GM12865 (cell line): ENCODE results near the gene ULBP2.
"Not testable (repeated sequence)": the region's sequence is repeated elsewhere in the genome, so short reads cannot be mapped to it uniquely, and the experiment has no call there.

Experiments used
- DNase-seq: peaks from one replicate; pipeline ENCODE4 v3.0.0; 2010; ENCODE audit warnings: low read depth
- H3K4me3 ChIP-seq: 2 replicates; pipeline ENCODE4 v1.5.1; 2011; ENCODE audit warnings: mild to moderate bottlenecking, low read depth, low read length, control low read depth
- CTCF ChIP-seq: IDR thresholded peaks from 2 replicates; pipeline ENCODE4 v1.5.1; 2011; ENCODE audit warnings: low read length, control low read depth, low read depth, inconsistent platforms; ENCODE audit not compliant: insufficient read depth; ENCODE audit errors: missing control alignments

The ULBP2 gene

DNA sequence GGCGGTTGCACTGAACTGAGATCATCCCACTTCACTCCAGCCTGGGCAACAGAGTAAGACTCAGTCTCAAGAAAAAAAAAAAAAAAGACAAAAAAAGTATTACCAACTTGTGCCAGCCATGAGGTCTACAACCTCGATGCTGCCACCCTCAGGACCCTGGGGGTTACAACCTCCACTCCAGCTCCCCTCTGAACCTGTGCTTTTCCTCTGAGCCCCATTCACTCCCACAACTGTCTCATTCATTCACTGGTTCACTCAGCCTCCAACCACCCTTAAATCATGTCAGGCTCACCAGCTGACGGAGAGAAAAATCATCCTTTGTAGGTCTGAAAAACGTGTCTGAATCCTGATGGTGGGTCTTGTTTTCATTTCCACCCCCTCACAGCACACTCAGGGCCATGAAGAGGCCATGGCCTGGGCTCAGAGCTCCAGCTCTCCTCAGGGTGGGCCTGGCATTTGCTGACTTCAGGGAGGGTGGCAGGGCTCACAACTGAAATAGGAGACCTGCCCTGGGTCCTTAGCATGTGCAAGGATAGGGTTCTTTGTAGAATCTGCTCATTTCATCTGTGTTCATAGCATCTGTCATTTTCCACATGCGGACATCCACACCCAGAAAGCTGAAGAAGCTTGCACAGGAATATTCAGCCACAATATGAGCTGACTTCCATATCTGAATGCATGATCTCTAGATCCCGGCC lies 20.1 kb downstream of the ULBP2 start:
- peak; percentile 17 for TF ChIP-seq CTCF
- peak; percentile 25 for DNase-seq
- no peak overlapping the region for H3K4me3 ChIP-seq

DNA sequence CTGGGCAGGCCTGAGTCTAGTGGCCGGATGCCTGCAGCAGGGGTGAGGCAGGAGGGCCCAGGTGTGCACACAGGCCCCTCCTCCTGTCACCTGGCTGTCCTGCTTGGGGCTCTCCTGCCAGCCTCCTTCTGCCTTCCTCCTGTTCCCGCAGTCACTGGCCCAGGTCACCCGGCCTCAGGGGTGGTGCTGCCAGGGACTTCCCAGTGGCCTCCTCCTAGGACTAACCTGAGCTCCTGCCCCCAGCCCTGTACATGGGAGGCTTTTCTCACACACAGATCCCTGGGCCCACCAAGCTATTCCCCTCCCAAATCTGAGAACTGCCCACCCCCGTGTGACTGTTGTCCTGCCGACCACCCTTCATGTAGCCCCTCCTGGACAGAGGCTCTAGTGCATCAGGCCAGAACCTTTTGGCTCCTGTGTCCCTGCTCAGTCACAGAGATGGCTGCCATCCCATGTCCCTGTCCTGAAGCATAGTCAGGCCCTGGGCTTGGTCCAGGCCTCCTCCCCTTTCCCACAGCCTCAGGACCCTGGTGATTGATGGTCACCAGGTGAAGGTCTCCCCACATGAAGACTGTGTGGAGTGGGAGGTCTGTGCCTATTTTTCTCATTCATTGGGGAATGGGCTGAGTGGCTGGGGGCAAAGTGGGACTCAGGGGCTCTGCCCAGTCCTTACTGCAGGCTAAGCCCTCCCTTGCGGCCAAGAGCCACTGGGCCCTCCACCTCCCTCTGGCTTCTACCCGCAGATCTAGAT lies 20.8 kb downstream of the ULBP2 start:
- H3K4me3 ChIP-seq = no peak overlapping the region
- DNase-seq = no peak
- no peak for TF ChIP-seq CTCF

DNA sequence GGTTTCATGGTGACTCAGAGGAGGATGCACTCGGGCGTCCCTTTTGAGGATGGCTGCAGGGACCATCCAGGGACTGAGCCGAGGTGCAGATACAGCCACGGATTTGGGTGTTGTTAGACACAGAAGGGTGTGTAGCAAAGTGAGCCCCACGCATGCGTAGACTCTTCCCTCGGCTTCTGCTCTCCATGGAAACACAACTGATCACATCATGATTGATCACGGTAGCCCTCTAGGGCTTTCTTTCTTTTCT lies 21.3 kb downstream of the ULBP2 start:
- H3K4me3 ChIP-seq = peak overlapping the region; percentile 28; the same call in 1 of the 2 replicates
- peak; percentile 29 for DNase-seq
- TF ChIP-seq CTCF = no peak

GRCh38 chr6:149963462-149964307 lies 21.9 kb downstream of the ULBP2 start, which contains the start of gene ULBP1:
Gene ULBP1, plus strand, starts transcription at chr6:149963943. Its CDS starts 107 bp downstream, at chr6:149964050.
- H3K4me3 ChIP-seq = peak within 1 kb of the TSS; percentile 28
- peak; percentile 50 for DNase-seq
- no peak for TF ChIP-seq CTCF

DNA sequence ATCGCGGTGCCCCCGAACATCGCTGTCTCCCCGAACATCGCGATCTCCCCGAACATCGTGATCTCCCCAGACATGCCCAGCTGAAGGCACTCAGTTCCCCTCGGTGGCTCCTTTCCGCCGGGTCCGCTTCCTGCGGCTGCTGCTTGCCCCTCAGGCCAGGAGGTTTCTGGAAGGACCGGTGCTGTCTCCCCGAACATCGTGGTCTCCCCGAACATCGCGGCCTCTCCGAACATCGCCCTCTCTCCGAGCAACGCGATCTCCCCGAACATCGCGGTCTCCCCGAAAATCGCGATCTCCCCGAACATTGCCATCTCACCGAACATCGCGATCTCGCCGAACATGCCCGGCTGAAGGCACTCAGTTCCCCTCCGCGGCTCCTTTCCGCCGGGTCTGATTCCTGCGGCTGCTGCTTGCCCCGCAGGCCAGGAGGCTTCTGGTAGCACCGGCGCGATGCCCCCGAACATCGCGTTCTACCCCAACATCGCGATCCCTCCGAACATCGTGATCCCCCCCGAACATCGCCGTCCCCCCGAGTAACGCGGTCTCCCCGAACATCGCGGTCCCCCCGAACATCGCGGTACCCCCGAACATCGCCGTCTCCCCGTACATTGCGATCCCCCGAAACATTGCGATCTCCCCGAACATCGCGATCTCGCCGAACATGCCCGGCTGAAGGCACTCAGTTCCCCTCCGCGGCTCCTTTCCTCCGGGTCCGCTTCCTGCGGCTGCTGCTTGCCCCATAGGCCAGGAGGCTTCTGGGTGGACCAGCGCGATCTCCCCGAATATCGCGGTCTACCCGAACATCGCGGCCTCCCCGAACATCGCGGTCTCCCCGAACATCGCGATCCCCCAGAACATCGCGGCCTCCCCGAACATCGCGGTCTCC lies 22.7 kb downstream of the ULBP2 start:
- no peak for DNase-seq
- no peak for TF ChIP-seq CTCF

DNA sequence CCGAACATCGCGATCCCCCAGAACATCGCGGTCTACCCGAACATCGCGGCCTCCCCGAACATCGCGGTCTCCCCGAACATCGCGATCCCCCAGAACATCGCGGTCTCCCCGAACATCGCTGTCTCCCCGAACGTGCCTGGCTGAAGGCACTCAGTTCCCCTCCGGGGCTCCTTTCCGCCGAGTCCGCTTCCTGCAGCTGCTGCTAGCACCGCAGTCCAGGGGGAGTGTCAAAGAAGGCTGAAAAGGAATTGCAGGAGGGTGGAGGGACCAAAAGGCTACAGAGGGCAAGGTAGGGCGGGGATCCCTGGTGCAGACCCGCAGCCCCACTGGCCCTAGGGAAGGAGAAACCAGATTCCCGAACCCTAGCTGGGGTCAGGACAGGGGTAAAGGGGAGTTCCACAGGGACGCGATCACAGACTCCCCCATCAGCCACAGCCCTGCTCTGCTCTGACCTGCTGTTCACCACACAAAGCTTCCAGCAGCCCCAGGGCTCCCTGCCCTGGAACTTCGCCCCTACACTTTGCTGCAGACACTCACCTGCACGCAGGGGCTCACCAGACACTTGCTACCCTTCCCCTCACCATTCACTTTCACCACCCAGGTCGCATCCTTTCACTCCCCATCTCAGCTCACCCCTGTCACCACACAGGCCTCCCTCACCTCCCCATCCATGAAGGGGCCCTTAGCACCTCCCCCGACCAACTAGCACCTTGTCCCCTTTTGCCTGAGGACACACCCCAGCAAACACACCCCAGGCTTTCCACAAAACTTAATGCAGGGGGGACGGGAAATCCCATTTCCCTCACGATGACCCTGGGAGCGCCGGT lies 23.6 kb downstream of the ULBP2 start:
- no peak for TF ChIP-seq CTCF
- H3K4me3 ChIP-seq = no peak overlapping the region
- DNase-seq = no peak

More for the DNA sequence above, 22.7 kb downstream of the ULBP2 start:
- H3K4me3 ChIP-seq = no peak overlapping the region

DNA sequence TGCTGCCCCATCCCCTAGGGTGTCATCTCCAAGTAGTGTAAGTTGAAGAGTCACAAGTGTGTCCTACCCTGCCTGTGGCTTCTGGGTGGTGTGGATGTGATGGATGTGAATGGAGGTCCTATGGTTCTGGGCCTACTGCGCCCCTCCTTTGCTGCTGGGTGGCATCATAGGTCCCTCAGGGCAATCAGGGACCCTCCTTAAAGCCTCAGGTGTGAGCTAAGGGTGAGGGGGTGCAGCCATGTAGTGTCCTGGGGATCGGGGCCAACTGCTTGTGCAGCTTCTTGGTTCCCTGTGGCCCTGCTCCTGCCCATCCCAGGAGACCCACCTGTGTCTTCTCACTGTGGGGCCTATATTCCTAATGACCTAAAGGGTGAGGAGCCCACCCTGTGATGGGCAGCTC lies 24.5 kb downstream of the ULBP2 start:
- not testable (repeated sequence) for DNase-seq, H3K4me3 ChIP-seq
